GM19438 (cell line): Measurements from ENCODE around the gene DNASE1L3.

Experiments
- ATAC-seq: cut with Tn5 transposase; IDR thresholded peaks from one replicate; pipeline ENCODE4 v1.9.1; 2021; ENCODE audit warnings: low read depth; ENCODE audit not compliant: unreplicated experiment

DNASE1L3 gene

GRCh38 chr3:58180099-58180880 is 30.5 kb downstream of the DNASE1L3 start:
- ATAC-seq = no peak

GRCh38 chr3:58179235-58180098 is 31.3 kb downstream of the DNASE1L3 start:
- no peak for ATAC-seq

GRCh38 chr3:58178528-58179234 is 32.1 kb downstream of the DNASE1L3 start:
- no peak for ATAC-seq

GRCh38 chr3:58177747-58178527 is 32.8 kb downstream of the DNASE1L3 start:
- peak; percentile 76 for ATAC-seq

- ATAC-seq = no peak
Measured at GRCh38 chr3:58176827-58177489, 33.8 kb downstream of the DNASE1L3 start.

- no peak for ATAC-seq
Measured at GRCh38 chr3:58176185-58176530, 34.6 kb downstream of the DNASE1L3 start.

- ATAC-seq = no peak
Measured at GRCh38 chr3:58175437-58176184, 35.2 kb downstream of the DNASE1L3 start.

GRCh38 chr3:58175187-58175436 is 35.7 kb downstream of the DNASE1L3 start:
- ATAC-seq = no peak

- ATAC-seq = no peak
Measured at GRCh38 chr3:58173669-58174398, 36.9 kb downstream of the DNASE1L3 start.

- ATAC-seq = no peak
Measured at GRCh38 chr3:58173029-58173668, 37.6 kb downstream of the DNASE1L3 start.

- ATAC-seq = no peak
Measured at GRCh38 chr3:58171126-58171525, 39.6 kb downstream of the DNASE1L3 start.

GRCh38 chr3:58170376-58170775 is 40.4 kb downstream of the DNASE1L3 start:
- no peak for ATAC-seq

GRCh38 chr3:58169371-58169770 is 41.4 kb downstream of the DNASE1L3 start:
- ATAC-seq = no peak

- no peak for ATAC-seq
Measured at GRCh38 chr3:58168498-58168897, 42.3 kb downstream of the DNASE1L3 start.

GRCh38 chr3:58167431-58168351 is 43.1 kb downstream of the DNASE1L3 start:
- no peak for ATAC-seq

- ATAC-seq = no peak
Measured at GRCh38 chr3:58164906-58165821, 45.6 kb downstream of the DNASE1L3 start.
